Skeletal muscle satellite cell (primary cell): ENCODE results near the gene VIPR2.
"Not testable (repeated sequence)": the region's sequence is repeated elsewhere in the genome, so short reads cannot be mapped to it uniquely, and the experiment has no call there.

Source experiments
- H3K27me3 ChIP-seq: 2 replicates; pipeline ENCODE4 v1.7.0; 2013; ENCODE audit warnings: low read length; ENCODE audit not compliant: control insufficient read depth, insufficient read depth
- H3K36me3 ChIP-seq: 2 replicates; pipeline ENCODE4 v1.7.0; 2013; ENCODE audit warnings: mild to moderate bottlenecking, control low read depth, low read length; ENCODE audit not compliant: insufficient read depth
- H3K4me1 ChIP-seq: 2 replicates; pipeline ENCODE4 v1.7.0; 2013; ENCODE audit warnings: low read length; ENCODE audit not compliant: control insufficient read depth, insufficient read depth
- H3K4me2 ChIP-seq: 2 replicates; pipeline ENCODE4 v1.7.0; 2013; ENCODE audit warnings: mild to moderate bottlenecking, low read length
- H3K4me3 ChIP-seq: 2 replicates; pipeline ENCODE4 v1.7.0; 2013; ENCODE audit warnings: low read length
- H3K9ac ChIP-seq: 2 replicates; pipeline ENCODE4 v1.7.0; 2013; ENCODE audit warnings: mild to moderate bottlenecking, low read depth, low read length, moderate library complexity
- H3K9me3 ChIP-seq: replicated peaks from 2 replicates; pipeline ENCODE4 v1.7.0; 2013; ENCODE audit warnings: mild to moderate bottlenecking, control low read depth, low read length

VIPR2 gene

DNA sequence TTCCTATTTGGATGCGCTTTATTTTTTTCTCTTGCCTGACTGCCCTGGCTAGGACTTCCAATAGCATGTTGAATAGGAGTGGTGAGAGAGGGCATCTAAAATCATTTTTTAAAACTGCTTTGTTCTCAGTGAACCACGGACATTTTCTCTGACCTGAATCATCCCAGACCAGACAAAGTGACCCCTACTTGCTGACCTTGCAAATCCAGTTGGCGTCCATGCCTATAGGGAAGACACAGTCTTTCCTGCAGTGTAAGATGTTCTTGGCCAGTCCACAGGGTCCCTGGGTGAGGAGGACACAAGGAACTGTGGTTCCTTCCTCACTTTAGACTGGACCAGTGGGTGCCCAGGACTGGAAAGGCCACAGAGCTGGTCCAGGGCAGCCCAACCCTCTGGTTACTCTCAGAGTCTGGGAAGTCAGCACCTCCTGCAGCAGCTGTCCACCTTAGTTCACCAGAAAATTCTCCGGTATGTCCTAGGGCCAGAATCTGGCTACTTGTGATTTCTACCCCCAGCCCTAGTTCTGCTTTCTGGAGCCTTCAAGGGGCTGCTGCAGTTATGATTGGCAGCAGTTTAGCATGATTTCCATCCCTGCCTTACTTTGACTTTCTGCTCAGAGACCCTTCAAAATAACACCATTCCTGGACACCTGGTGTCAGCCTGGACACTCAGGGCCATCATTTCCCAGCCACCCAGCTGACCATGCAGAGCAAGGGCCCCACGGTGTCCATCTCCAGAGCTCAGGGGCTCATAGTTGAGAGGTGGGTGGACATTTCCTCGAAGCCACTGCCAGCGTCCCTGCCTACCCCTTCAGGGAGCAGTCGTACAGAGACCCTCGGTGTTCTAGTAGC, 19.3 kb downstream of the VIPR2 start:
- H3K27me3 ChIP-seq: no peaks in the 10 kb centered on the region
- no peak overlapping the region for H3K9ac ChIP-seq
- peaks cover 5% of the 10 kb centered on the region for H3K9me3 ChIP-seq
- no peak overlapping the region for H3K4me3 ChIP-seq
- no peaks in the 10 kb centered on the region for H3K4me1 ChIP-seq
- H3K36me3 ChIP-seq: no peaks in the 10 kb centered on the region
- no peak overlapping the region for H3K4me2 ChIP-seq

DNA sequence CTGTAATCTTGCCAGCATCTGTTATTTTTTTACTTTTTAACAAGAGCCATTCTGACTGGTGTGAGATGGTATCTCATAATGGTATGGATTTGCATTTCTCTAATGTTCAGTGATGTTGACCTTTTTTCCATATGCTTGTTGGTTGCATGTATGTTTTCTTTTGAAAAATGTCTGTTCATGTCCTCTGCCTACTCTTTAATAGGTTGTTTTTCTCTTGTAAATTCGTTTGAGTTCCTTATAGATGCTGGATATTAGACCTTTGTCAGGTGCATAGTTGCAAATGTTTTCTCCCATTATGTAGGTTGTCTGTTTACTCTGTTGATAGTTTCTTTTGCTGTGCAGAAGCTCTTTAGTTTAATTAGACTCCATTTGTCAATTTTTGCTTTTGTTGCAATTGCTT, 20.9 kb downstream of the VIPR2 start:
- H3K9ac ChIP-seq, H3K4me2 ChIP-seq, H3K4me3 ChIP-seq, H3K27me3 ChIP-seq, H3K4me1 ChIP-seq, H3K36me3 ChIP-seq, H3K9me3 ChIP-seq: not testable (repeated sequence)

DNA sequence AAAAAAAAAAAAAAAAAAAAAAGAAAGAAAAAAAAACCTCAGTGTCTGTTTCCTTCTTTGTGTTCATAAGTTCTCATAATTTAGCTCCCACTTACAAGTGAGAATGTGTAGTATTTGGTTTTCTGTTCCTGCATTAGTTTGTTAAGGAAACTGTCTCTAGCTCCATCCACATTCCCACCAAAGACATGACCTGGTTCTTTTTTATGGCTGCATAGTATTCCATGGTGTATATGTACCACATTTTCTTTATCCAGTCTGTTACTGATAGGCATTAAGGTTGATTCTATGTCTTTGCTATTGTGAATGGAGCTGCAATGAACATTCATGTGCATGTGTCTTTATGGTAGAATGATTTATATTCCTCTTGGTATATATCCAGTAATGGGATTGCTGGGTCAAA, 21.4 kb downstream of the VIPR2 start:
- not testable (repeated sequence) for H3K9ac ChIP-seq, H3K9me3 ChIP-seq, H3K27me3 ChIP-seq, H3K4me1 ChIP-seq, H3K4me2 ChIP-seq, H3K36me3 ChIP-seq, H3K4me3 ChIP-seq

DNA sequence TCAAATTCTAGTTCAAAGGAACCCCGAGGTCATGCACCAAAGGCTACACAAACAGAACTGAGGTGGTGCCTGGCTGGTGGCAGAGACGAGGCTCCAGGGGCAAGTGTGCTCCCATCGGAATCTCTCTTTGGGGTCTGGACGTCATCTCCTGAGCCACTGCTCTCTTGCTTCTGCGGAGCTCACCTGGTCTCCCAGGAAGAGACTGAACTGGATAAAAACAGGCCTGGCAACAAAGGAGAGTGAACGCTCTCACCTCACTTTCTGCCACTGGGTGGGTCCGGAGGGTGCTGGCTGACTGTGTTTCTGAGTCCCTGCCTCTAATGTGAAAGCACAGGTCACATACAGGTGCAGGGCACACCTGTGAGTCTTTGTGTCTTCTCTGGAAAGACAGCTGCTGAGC, 22.4 kb downstream of the VIPR2 start:
- H3K4me3 ChIP-seq: no peak overlapping the region
- H3K4me2 ChIP-seq: no peak overlapping the region
- no peaks in the 10 kb centered on the region for H3K36me3 ChIP-seq
- H3K9ac ChIP-seq: no peak overlapping the region
- no peaks in the 10 kb centered on the region for H3K27me3 ChIP-seq
- H3K4me1 ChIP-seq: no peaks in the 10 kb centered on the region
- H3K9me3 ChIP-seq: peaks cover 5% of the 10 kb centered on the region

DNA sequence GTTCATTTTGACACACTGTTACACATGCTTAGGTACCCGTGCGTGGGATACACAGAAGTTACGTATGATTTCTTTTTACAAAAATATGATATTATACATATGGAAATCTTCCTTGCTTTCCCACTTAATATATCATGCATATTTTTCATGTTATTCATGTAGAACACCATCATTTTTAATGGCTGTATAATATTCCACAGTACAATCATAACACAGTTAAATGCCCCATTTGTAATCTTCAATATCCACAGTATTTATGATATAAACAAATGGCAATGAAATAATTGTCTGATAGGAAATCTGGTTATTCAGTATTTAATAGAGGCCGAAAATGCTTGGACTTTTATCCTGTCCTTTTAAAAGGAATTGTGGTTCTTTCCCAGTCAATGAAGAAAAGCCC, 23.2 kb downstream of the VIPR2 start:
- Histone ChIP-seq H3K9ac (no peak overlapping the region), H3K4me2 (no peak overlapping the region), H3K27me3 (no peaks in the 10 kb centered on the region), H3K9me3 (peaks cover 3% of the 10 kb centered on the region), H3K4me1 (no peaks in the 10 kb centered on the region), H3K4me3 (no peak overlapping the region), H3K36me3 (no peaks in the 10 kb centered on the region)

DNA sequence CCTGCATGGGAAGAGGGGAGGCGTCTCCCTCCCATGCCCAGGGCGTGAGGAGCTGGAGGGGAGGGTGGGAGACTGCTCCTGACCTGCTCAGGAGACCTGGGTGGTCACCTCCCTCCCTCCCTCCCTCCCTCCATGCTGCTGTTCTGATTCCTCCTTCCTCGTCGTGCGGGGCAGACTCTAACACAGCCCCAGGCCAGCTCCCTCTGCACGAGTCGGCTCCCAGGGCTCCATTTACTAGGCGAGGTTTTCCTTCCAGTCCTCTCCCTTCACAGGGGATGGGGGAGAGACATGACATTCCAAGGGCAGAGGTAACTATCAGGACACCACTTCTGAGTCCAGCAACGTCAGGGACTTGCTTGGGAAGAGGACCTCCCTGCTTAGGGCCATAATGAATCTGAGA, 23.6 kb downstream of the VIPR2 start:
- Histone ChIP-seq H3K4me2 (no peak overlapping the region), H3K9ac (no peak overlapping the region), H3K36me3 (no peaks in the 10 kb centered on the region), H3K27me3 (no peaks in the 10 kb centered on the region), H3K4me3 (no peak overlapping the region), H3K9me3 (peaks cover 3% of the 10 kb centered on the region), H3K4me1 (no peaks in the 10 kb centered on the region)

DNA sequence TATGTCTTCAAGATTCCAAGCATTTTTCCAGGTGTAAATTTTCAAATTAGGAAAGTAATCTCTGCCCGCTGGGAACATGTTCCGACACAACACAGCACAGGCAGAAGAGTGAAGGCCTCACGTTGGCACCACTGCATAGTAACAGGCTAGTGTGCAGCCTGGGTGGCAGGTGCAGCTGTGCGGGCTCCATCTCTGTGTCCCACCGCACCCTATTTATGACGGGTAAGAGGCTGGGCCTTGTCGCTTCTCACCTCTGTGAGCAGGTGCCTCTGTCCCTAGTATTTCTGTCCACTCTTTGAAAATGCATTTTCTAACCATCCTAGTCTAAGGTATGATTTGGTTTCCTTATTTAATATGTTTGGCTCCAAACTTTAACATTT, 24.1 kb downstream of the VIPR2 start:
- no peaks in the 10 kb centered on the region for H3K4me1 ChIP-seq
- no peaks in the 10 kb centered on the region for H3K27me3 ChIP-seq
- no peaks in the 10 kb centered on the region for H3K36me3 ChIP-seq
- no peak overlapping the region for H3K4me3 ChIP-seq
- no peak overlapping the region for H3K4me2 ChIP-seq
- peaks cover 3% of the 10 kb centered on the region for H3K9me3 ChIP-seq
- no peak overlapping the region for H3K9ac ChIP-seq

DNA sequence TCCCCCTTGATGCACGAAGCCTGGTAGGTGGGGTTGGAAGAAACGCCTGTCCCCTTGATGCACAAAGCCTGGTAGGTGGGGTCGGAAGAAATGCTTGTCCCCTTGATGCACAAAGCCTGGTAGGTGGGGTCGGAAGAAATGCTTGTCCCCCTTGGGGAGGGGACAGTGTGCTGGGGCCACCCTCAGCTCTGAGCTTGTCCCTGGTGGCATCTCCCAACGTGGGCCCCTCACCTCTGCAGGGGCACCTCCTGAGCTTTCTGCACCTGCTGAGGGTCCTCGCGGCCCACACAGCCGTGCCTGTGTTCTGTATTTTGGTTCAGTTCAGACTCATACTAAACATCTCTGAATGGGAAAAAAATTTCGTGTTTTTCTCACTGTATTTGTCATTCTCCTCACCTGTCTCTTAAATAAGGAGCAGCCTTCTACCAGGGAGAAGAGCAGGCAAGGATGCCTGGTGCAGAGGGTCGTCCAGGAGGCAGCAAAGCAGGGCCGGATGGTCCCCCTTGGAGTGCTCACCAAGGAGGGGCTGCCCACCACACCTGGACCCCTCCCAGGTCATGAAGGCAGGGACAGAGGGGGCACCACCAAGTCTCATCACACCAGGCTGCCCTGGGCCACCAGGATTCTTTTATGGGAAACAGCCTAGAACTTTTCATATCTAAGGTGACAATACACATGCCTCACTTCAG, 24.7 kb downstream of the VIPR2 start:
- Histone ChIP-seq H3K36me3 (no peaks in the 10 kb centered on the region), H3K4me1 (no peaks in the 10 kb centered on the region), H3K27me3 (no peaks in the 10 kb centered on the region), H3K9ac (no peak overlapping the region), H3K4me2 (no peak overlapping the region), H3K9me3 (peaks cover 3% of the 10 kb centered on the region), H3K4me3 (no peak overlapping the region)

DNA sequence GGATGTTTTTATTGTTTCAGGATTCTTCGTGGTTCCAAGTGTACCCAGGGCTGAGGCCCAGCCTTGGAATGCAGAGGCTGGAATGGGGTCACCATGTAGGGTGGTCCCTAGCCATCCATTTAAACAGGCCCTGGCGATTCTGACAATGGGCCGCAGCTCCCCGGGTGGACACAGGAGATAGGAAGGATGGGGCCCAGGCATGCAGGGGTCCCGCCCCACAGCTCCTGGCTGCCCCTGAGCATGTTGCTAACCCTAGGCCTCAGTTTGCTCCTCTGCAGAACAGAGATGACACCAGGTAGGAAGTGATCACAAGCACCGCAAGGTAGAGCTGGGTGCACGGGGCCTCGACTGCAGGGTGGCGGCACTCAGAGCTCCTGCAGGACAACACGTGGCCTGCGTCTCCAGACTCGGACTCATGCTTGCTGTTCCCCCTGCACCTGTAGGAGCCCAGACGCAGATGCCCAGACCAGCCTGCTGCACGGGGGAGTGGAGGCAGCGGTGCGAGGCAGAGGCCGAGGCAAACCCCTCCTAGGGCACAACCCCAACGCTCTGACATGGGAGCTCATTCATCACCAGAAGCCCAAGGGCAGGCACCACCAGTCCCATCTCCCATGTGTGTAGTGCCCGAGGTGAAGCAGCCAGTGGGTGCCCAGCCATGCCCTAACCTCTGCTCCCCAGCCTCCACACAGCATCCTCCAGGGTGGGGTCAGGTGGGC, 25.5 kb downstream of the VIPR2 start:
- no peak overlapping the region for H3K4me3 ChIP-seq
- H3K36me3 ChIP-seq: no peaks in the 10 kb centered on the region
- H3K27me3 ChIP-seq: no peaks in the 10 kb centered on the region
- H3K4me2 ChIP-seq: no peak overlapping the region
- no peak overlapping the region for H3K9ac ChIP-seq
- no peaks in the 10 kb centered on the region for H3K4me1 ChIP-seq
- peaks cover 3% of the 10 kb centered on the region for H3K9me3 ChIP-seq

DNA sequence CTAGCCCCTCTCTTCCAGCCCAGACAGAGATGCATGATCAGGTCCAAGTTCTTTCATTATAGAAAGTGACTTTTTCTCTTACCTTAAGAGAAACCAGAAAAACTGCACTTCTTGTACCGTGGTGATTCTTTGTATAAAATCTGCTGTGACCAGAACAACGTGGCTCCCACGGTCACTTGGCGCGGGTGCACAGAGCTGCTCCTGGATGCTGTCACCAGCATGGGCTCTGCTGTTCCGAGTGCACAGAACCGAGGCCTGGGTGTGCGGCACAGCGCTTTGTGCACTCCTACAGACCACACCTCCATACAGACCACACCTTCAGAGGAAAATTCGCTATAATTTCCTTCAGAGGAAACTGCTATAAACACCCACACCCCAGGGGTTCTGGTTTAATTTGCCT, 26.0 kb downstream of the VIPR2 start:
- Histone ChIP-seq H3K4me2 (no peak overlapping the region), H3K9ac (no peak overlapping the region), H3K36me3 (no peaks in the 10 kb centered on the region), H3K27me3 (no peaks in the 10 kb centered on the region), H3K4me1 (no peaks in the 10 kb centered on the region), H3K9me3 (peaks cover 3% of the 10 kb centered on the region), H3K4me3 (no peak overlapping the region)

DNA sequence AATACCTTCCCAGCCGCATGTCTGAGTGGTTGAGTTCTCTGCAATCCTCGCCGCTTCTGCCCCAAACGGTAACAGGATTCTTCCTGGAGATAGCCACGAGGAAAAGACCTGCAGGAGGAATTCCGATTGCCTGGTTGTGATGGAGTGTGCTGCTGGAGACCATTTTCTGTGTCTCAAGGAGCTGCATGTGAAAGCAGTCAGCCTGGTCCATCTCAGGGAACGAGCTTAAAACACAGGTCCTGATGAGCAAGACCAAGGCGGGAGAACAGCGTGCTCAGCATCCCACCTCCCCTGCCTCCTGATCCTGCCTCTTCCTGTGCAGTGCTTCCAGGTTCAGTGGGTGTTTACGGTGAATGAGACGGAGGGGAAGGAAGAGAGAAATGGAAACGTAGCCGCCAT, 26.5 kb downstream of the VIPR2 start:
- Histone ChIP-seq H3K9ac (no peak overlapping the region), H3K9me3 (peaks cover 3% of the 10 kb centered on the region), H3K36me3 (no peaks in the 10 kb centered on the region), H3K4me3 (no peak overlapping the region), H3K4me1 (no peaks in the 10 kb centered on the region), H3K27me3 (no peaks in the 10 kb centered on the region), H3K4me2 (no peak overlapping the region)
